Liver (tissue), 9 donors: ENCODE results near the gene GTF3C5. TPM values are rescaled to one million over a fixed set of nuclear protein-coding genes. Genes with fewer than 3 reads are reported as not detected.
"Not testable (repeated sequence)": the region's sequence is repeated elsewhere in the genome, so short reads cannot be mapped to it uniquely, and the experiment has no call there.

Source experiments
- DNase-seq: peaks from one replicate; pipeline ENCODE4 v3.0.0-alpha.2; 2017; ENCODE audit warnings: low spot score
- H3K27ac ChIP-seq, 2 donors: one replicate each; pipeline ENCODE4 v1.7.0; 2013; ENCODE audit warnings: inconsistent platforms in 2 of 2, low read length in 2 of 2, control low read depth in 1 of 2, low read depth in 1 of 2, mild to moderate bottlenecking in 1 of 2
- H3K27me3 ChIP-seq, 4 donors: one replicate each; pipeline versions ENCODE4 v1.6.1 to v1.7.0; 2013; ENCODE audit warnings: low read length in 3 of 4, inconsistent platforms in 1 of 4, mild to moderate bottlenecking in 1 of 4, moderate library complexity in 1 of 4; ENCODE audit not compliant: control insufficient read depth in 4 of 4, insufficient read depth in 4 of 4
- H3K36me3 ChIP-seq, 4 donors: one replicate each; pipeline versions ENCODE4 v1.6.1 to v1.7.0; 2013; ENCODE audit warnings: low read length in 3 of 4, mild to moderate bottlenecking in 3 of 4, low read depth in 1 of 4, moderate library complexity in 1 of 4; ENCODE audit not compliant: control insufficient read depth in 4 of 4, insufficient read depth in 3 of 4
- H3K4me1 ChIP-seq, 4 donors: one replicate each; pipeline versions ENCODE4 v1.6.1 to v1.7.0; 2013; ENCODE audit warnings: low read length in 3 of 4, mild to moderate bottlenecking in 3 of 4, moderate library complexity in 1 of 4; ENCODE audit not compliant: control insufficient read depth in 4 of 4, insufficient read depth in 4 of 4
- H3K4me3 ChIP-seq, 3 donors: one replicate each; pipeline versions ENCODE4 v1.6.1 to v1.7.0; 2013; ENCODE audit warnings: low read length in 3 of 3, control low read depth in 1 of 3, low read depth in 1 of 3, mild to moderate bottlenecking in 1 of 3
- H3K9ac ChIP-seq, 2 donors: one replicate each; pipeline ENCODE4 v1.7.0; 2013; ENCODE audit warnings: low read length in 2 of 2, mild to moderate bottlenecking in 2 of 2, moderate library complexity in 2 of 2, control low read depth in 1 of 2, low read depth in 1 of 2
- H3K9me3 ChIP-seq, 4 donors: one replicate each; pipeline versions ENCODE4 v1.6.1 to v1.7.0; 2013; ENCODE audit warnings: low read length in 3 of 4; ENCODE audit not compliant: control insufficient read depth in 4 of 4
- CTCF ChIP-seq: fragments of 150-350 bp; IDR thresholded peaks from 2 replicates; pipeline ENCODE4 v1.5.1; 2017; ENCODE audit warnings: improper control_type of control experiment, low read depth, low read length; ENCODE audit not compliant: missing input control
- EGR1 ChIP-seq, 2 donors: IDR thresholded peaks; 2 replicates each; pipeline ENCODE4 v1.6.1; 2016 to 2018; ENCODE audit warnings: antibody characterized with exemption in 2 of 2, low read depth in 2 of 2
- FOXA2 ChIP-seq: IDR thresholded peaks from 2 replicates; pipeline ENCODE4 v1.6.1; 2016; ENCODE audit warnings: antibody characterized with exemption
- GABPA ChIP-seq, 2 donors: IDR thresholded peaks in 1 of 2; conservative IDR thresholded peaks in 1 of 2; 2 replicates each; pipeline ENCODE4 v1.6.1; 2016; ENCODE audit warnings: antibody characterized with exemption in 2 of 2, mild to moderate bottlenecking in 1 of 2, moderate library complexity in 1 of 2
- HNF4A ChIP-seq, 2 donors: conservative IDR thresholded peaks; 2 replicates each; pipeline ENCODE4 v1.6.1; 2016; ENCODE audit warnings: antibody characterized with exemption in 2 of 2, mild to moderate bottlenecking in 2 of 2
- HNF4G ChIP-seq: IDR thresholded peaks from 2 replicates; pipeline ENCODE4 v1.6.1; 2016; ENCODE audit warnings: antibody characterized with exemption
- JUND ChIP-seq, 2 donors: IDR thresholded peaks; 2 replicates each; pipeline ENCODE4 v1.6.1; 2016; ENCODE audit warnings: antibody characterized with exemption in 2 of 2
- NR2F2 ChIP-seq: IDR thresholded peaks from 2 replicates; pipeline ENCODE4 v1.6.1; 2016; ENCODE audit warnings: antibody characterized with exemption
- RAD21 ChIP-seq, 2 donors: IDR thresholded peaks; 2 replicates each; pipeline ENCODE4 v1.6.1; 2016; ENCODE audit warnings: antibody characterized with exemption in 2 of 2, mild to moderate bottlenecking in 2 of 2
- REST ChIP-seq: IDR thresholded peaks from 2 replicates; pipeline ENCODE4 v1.6.1; 2016; ENCODE audit warnings: antibody characterized with exemption, mild to moderate bottlenecking
- TAF1 ChIP-seq: conservative IDR thresholded peaks from 2 replicates; pipeline ENCODE4 v1.6.1; 2016; ENCODE audit warnings: antibody characterized with exemption, mild to moderate bottlenecking
- YY1 ChIP-seq: IDR thresholded peaks from 2 replicates; pipeline ENCODE4 v1.6.1; 2016; ENCODE audit warnings: antibody characterized with exemption, mild to moderate bottlenecking
- ZBTB33 ChIP-seq: IDR thresholded peaks from 2 replicates; pipeline ENCODE4 v1.6.1; 2016; ENCODE audit warnings: antibody characterized with exemption
- whole genome bisulfite sequencing: extraction: QIAGEN DNeasy Blood & Tissue Kit; methylation state at CpG from one replicate; pipeline ENCODE4 v1.1.7; 2013; 5-methylcytosine and 5-hydroxymethylcytosine counted together
- polyA plus RNA-seq, 2 donors: library from polyadenylated mRNA; stranded (reverse) in 1 of 2; unstranded in 1 of 2; fragments of 200-250 nt in 1 of 2; fragments of >200 nt in 1 of 2; fragmentation: Nextera tagmentation in 1 of 2; extraction: Ambion mirVana in 1 of 2; gene quantifications; one replicate each; pipeline versions ENCODE4 v1.2.1 to v1.2.3, GENCODE V29; 2013 to 2015
- total RNA-seq, 2 donors: library from RNA; depleted of rRNA; stranded (reverse); fragments of >200 nt; gene quantifications; one replicate each; pipeline ENCODE4 v1.2.3, GENCODE V29; 2014
- TF ChIP-seq, protein P1 (sequence below): IDR thresholded peaks from 2 replicates; pipeline ENCODE4 v1.6.1; 2016; ENCODE audit warnings: antibody characterized with exemption
- TF ChIP-seq, protein P2 (sequence below): IDR thresholded peaks from 2 replicates; pipeline ENCODE4 v1.6.1; 2016; ENCODE audit warnings: antibody characterized with exemption
- donor health status: healthy.
- donor health status: healthy.
- donor health status: healthy.
- donor health status: healthy.
- donor health status: healthy.

Gene GTF3C5
- total and polyA plus RNA-seq, 4 donors = 13.2 to 26.2 (median 18.2) TPM

DNA sequence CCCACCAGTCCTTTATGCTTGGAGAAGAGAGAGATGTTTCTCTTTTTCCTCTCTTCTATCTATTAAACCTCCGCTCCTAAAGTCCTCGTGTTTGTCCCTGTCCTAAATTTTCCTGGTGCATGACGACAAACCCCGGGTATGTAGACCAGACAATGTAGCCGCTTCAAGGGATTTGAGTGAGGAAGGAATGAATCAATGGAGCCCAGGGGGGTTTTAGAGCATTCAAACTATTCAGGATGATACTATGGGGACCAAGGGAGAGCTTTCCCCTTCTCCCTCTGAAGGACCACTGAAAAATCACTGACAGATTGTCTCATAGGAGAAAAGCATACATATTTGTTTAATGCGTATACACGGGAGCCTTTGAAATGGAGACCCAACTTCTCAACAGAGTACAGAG is 49.4 kb downstream of the GTF3C5 start:
- 80% methylated on average over 7 of the region's 7 CpGs for WGBS
- Histone ChIP-seq H3K9ac (no peak overlapping the region), H3K4me1 (no peaks in the 10 kb centered on the region), H3K4me3 (no peak overlapping the region), H3K27me3 (no peaks in the 10 kb centered on the region), H3K9me3 (no peaks in the 10 kb centered on the region), H3K27ac (no peak overlapping the region), H3K36me3 (no peaks in the 10 kb centered on the region)
- no peak for DNase-seq
- TF ChIP-seq CTCF (no peak), HNF4G (no peak), NR2F2 (no peak), RAD21 (IDR thresholded peaks at IDR 0.05) (no peak), GABPA (IDR thresholded peaks at IDR 0.05 in 1 of 2, conservative IDR thresholded peaks at IDR 0.05 in 1 of 2) (no peak), ZBTB33 (no peak), HNF4A (conservative IDR thresholded peaks at IDR 0.05) (no peak), FOXA2 (no peak), JUND (IDR thresholded peaks at IDR 0.05) (no peak), TAF1 (no peak), EGR1 (IDR thresholded peaks at IDR 0.05; ENCODE audit: low read depth in 2 of 2) (no peak), YY1 (no peak), REST (no peak)
- TF ChIP-seq, protein P1, sequence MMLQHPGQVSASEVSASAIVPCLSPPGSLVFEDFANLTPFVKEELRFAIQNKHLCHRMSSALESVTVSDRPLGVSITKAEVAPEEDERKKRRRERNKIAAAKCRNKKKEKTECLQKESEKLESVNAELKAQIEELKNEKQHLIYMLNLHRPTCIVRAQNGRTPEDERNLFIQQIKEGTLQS = no peak
- TF ChIP-seq, protein P2, sequence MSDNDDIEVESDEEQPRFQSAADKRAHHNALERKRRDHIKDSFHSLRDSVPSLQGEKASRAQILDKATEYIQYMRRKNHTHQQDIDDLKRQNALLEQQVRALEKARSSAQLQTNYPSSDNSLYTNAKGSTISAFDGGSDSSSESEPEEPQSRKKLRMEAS = no peak

DNA sequence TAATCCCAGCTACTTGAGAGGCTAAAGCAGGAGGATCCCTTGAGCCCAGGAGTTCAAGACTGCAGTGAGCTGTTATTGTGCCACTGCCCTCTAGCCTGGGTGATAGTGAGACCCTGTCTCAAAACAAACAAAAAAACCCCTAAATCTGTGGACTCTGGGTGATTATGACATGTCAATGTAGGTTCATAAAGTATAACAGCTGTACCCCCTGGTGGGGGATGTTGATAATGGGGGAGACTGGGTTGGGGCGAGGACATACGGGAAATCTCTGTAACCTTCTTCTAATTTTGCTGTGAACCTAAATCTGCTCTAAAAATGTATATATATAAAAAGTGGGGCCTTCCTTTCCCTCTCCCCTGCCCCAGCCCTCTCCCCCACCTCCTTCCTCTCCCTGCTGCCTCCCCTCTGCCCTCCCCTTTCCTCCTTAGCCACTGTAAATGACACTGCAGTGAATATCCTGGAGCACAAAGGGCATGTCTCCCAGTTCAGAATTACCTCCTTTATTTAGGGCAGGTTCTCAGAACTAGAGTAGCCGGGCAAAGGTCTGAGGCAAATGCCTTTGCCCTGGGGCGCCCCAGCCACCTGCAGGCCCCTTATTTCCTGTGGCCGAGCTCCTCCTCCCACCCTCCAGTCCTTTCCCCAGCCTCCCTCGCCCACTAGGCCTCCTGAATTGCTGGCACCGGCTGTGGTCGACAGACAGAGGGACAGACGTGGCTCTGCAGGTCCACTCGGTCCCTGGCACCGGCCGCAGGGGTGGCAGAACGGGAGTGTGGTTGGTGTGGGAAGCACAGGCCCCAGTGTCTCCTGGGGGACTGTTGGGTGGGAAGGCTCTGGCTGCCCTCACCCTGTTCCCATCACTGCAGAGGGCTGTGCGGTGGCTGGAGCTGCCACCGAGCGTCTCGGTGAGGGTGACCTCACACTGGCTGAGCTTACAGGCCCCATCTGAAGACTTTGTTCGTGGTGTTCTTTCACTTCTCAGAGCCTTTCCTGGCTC is 50.3 kb downstream of the GTF3C5 start:
- H3K4me3 ChIP-seq, H3K9me3 ChIP-seq, DNase-seq, H3K27me3 ChIP-seq, H3K4me1 ChIP-seq, H3K9ac ChIP-seq, H3K36me3 ChIP-seq, H3K27ac ChIP-seq: not testable (repeated sequence)
- 87% methylated on average over 10 of the region's 18 CpGs for WGBS

DNA sequence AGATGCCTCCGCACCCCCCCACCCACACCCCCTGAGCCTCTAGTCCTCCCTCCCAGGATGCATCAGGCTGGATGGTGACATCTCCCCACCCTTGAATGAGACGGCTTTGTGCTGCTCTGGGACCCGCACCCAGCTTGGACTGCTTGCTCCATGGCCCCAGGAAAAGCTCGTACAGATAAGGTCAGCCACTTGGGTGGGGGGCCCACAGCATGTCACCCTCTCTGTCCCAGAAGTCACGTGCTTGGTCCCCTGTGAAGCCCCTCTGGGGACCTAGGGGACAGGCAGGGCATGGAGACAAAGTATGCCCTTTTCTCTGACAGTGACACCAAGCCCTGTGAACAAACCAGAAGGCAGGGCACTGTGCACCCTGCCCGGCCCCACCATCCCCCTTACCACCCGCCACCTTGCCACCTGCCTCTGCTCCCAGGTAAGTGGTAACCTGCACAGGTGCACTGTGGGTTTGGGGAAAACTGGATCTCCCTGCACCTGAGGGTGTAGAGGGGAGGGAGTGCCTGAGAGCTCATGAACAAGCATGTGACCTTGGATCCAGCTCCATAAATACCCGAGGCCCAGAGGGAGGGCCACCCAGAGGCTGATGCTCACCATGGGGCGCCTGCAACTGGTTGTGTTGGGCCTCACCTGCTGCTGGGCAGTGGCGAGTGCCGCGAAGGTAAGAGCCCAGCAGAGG is 51.3 kb downstream of the GTF3C5 start:
- WGBS = 78% methylated on average over 7 of the region's 12 CpGs
- H3K27ac ChIP-seq, H3K27me3 ChIP-seq, H3K4me1 ChIP-seq, H3K36me3 ChIP-seq, DNase-seq, H3K4me3 ChIP-seq, H3K9ac ChIP-seq, H3K9me3 ChIP-seq: not testable (repeated sequence)

DNA sequence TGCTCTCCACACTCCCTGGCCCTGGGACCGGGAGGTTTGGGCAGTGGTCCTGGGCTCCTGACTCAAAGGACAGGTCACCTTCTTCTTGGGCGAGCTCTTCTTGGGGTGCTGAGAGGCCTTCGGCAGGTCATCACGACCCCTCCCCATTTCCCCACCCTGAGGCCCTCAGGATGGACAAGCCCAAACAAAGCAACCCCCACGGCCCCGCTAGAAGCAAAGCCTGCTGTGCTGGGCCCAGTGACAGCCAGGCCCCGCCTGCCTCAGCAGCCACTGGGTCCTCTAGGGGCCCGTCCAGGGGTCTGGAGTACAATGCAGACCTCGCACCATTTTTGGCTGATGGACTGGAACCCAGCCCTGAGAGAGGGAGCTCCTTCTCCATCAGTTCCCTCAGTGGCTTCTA is 52.9 kb downstream of the GTF3C5 start:
- not testable (repeated sequence) for H3K27me3 ChIP-seq, H3K36me3 ChIP-seq, H3K27ac ChIP-seq, H3K9ac ChIP-seq, H3K4me1 ChIP-seq, DNase-seq, H3K4me3 ChIP-seq, H3K9me3 ChIP-seq
- 79% methylated on average over 9 of the region's 9 CpGs for WGBS
